ENCODE data around the gene TYROBP.
"Not testable (repeated sequence)": the region's sequence is repeated elsewhere in the genome, so short reads cannot be mapped to it uniquely, and the experiment has no call there.

Gene TYROBP

DNA sequence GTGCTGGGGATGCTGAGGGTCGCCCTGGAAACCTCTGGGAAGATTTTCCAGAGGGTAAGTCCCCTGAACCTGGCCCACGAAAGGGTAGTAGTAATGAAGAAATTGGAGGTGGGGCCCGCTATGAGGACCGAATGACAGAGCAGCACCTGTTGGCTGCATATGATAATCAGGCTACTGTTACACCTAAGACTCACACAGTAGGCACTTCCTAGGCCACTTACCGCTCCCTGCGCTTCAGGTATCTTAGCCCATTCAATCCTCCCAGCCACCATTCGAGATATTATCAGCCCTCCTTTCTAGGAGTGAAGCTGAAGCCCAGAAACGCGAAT lies 23.7 kb upstream of the TYROBP start:
- DNase-seq (ENCODE audit: low read depth in 2 of 2) = no peak

DNA sequence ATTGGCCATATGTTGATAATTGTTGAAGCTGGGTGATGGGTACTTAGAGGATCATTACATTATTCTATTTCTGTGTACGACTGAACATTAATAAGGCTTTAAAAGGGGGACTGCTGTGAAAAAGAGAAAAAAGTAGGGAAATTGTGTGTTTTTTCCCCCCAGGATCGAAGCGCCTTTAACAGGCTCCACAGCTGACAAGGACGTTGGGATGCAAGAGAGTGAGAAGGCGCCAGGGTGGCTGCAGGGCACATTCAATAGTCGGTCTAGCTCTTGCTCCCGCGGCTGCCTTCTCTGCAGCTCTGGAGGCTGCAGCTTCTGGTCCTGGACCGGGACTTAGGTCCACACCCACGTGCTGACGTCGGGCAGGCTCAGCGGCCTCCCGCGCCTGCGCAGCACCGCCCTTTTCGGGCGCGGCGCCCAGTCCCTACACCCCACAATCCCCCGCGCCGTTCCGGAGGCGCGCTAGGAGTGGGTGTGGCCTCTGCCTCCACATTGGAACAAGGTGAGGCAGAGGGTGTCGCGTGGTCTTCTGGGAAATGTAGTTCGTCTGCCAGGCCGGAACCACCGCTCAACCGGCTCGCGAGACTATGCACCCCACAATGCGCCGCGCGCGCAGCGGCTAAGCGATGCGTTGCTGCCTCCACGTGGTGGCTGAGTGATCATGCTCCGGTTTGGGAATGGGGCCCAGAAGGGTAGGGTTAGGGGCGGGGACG lies 23.2 kb upstream of the TYROBP start:
- DNase-seq (ENCODE audit: low read depth in 2 of 2) = peak; percentile 98

DNA sequence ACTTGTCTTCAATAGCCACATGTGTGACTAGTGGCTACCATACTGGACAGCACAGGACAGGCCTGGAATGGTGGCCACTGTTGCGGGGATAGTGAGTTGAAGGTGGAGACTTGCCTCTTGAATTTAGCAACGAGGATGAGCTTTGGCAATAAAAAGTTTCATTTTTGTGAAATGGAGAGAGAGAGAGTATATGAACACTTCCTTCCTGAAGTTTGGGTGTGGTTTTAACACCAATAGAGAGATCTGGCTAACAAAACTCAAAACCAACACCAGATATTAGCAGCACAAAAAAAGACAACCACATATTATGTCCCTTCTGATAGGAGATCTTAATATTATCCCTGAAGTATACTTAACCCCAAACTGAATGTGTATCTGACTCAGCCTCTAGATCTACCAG lies 21.8 kb upstream of the TYROBP start:
- DNase-seq (ENCODE audit: low read depth in 2 of 2) = no peak

GRCh38 chr19:35928507-35928906 lies 20.4 kb upstream of the TYROBP start:
- DNase-seq (ENCODE audit: low read depth in 2 of 2) = no peak

- no peak for DNase-seq (ENCODE audit: low read depth in 2 of 2)
Measured at GRCh38 chr19:35925501-35925900, 17.4 kb upstream of the TYROBP start.

DNA sequence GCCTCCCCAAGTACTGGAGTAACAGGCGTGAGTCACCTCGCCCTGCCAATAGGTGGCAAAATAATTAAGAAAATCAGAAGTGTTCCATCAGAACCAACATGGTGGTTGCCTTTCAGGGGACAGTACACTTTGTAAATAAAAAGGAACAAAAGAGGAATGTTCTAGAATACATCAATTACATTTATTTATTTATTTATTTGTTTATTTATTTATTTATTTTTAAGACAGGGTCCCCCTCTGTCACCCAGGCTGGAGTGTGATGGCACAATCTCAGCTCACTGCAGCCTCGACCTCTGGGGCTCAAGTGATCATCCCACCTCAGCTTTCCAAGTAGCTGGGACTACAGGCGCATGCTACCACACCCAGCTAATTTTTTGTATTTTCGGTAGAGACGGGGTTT lies 12.9 kb upstream of the TYROBP start:
- no peak for DNase-seq (ENCODE audit: low read depth in 2 of 2)

- DNase-seq (ENCODE audit: low read depth in 2 of 2) = no peak
Measured at GRCh38 chr19:35919306-35919705, 11.2 kb upstream of the TYROBP start.

GRCh38 chr19:35915443-35915842 lies 7.3 kb upstream of the TYROBP start:
- DNase-seq (ENCODE audit: low read depth in 2 of 2) = no peak

DNA sequence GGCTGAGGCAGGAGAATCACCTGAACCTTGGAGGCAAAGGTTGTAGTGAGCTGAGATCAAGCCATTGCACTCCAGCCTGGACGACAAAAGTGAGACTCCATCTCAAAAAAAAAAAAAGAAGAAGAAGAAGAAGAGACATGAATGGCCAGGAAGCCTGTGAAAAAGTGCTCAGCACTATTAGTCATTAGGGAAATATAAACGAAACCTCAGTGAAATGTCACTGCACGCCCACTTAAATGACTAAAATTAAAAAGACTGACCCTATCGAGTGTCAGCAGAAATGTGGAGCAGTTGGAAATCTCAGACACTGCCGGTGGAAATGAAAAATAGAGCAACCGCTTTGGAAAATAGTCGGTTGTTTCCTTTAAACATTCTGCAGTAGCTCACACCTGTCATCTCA lies 5.5 kb upstream of the TYROBP start:
- DNase-seq (ENCODE audit: low read depth in 2 of 2) = no peak

DNA sequence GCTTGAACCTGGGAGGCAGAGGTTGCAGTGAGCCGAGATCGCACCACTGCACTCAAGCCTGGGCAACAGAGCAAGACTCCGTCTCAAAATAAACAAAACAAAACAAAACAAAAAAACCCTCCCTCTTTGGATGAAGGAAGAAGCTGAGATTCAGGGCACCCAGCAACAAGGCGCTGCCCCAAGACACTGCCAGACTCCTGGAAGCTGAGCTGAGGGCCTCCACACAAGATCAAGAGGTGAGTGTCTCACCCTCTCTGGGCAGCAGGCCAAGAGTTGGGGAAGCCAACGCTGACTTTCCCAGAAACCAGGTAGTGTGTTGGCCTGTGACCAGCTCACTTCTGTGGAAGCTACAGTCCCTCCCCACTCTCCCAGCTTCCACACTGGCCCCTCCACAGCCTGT lies 3.7 kb upstream of the TYROBP start:
- DNase-seq (ENCODE audit: low read depth in 2 of 2) = no peak

DNA sequence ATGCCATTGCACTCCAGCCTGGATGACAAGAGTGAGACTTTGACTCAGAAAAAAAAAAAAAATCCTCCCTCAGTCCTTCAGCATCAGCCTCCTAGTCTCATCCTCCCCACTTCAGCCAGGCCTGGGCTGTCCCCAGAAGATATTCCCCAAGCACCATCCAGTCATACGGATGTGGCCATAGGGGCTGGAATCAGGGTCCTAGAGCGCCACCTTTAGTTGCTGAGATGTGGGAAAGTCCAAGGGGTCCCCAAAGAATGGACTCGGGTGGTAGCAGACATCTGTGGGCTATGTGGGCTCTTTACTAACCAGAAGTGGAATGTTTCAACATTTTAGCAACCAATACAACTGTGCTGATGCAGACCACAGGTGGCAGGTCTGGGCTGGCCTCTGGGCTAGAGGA lies 3.1 kb upstream of the TYROBP start:
- no peak for DNase-seq (ENCODE audit: low read depth in 2 of 2)

DNA sequence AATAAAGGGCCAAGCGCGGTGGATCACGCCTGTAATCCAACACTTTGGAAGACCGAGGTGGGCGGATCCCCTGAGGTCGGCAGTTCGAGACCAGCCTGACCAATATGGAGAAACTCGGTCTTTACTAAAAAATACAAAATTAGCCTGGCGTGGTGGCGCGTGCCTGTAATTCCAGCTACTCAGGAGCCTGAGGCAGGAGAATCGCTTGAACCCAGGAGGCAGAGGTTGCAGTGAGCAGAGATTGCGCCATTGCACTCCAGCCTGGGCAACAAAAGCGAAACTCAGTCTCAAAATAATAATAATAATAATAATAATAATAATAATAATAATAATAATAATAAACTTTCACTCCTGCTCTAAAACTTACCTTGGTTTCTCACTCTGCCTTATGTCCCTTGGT lies 2.3 kb upstream of the TYROBP start:
- not testable (repeated sequence) for DNase-seq (ENCODE audit: low read depth in 2 of 2)

DNA sequence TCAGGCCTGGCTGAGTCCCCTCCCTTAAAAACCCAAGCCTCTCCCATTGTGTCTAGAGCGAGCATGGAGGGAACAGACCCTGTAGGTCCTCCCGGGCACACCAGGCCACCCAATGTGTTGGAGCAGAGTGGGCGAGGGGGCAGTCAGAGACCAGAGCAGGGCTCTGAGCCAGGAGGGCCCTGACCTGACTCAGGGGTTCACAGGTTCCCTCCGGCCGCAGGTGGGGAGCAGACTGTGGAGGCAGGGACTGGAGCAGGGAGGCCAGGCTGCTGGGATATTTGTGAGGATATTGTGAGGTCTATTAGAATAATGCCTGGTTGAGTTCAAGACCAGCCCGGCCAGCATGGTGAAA lies 1.6 kb upstream of the TYROBP start:
- no peak for DNase-seq (ENCODE audit: low read depth in 2 of 2)

GRCh38 chr19:35908973-35909683 lies 1.0 kb upstream of the TYROBP start:
- no peak for DNase-seq (ENCODE audit: low read depth in 2 of 2)

DNA sequence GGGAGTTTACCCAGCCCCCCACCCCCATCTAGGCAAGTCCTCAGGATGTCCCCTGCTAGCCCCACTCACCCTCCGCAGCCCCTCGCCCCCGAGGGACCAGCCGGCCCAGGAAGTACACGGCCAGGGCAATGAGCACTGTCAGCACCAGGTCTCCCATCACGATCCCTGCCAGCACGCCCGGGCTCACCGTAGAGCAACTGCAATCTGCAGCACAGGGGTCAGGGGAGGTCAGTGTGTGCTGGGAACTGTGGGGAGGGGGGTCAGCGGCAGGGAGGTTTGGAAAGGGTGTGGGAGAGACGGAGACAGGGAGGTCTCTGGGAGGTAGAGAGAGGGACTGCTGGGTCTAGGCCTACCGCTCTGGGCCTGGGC lies 734 bp downstream of the TYROBP start:
- DNase-seq (ENCODE audit: low read depth in 2 of 2) = no peak

DNA sequence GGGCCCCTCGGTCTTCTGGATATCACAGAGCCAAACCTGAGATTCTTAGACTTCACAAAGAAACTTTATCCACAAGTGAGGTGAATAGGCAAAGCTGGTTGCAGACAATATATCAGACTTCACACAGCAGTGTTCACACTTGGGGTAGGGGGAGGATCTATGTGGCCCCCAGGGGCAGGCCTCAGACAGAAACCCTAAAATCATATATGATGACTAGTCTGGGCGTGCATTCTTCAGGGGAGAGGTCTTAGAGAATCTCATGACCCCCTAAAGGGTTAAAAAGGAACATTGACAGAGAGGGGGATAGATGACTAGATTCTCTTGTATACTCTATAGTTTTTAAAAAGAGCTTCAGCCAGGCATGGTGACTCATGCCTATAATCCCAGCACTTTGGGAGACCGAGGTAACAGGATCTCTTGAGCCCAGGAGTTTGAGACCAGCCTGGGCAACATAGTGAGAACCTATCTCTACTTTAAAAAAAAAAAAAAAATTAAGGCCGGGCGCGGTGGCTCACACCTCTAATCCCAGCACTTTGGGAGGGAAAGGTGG lies 2.8 kb downstream of the TYROBP start:
- no peak for DNase-seq (ENCODE audit: low read depth in 2 of 2)

DNA sequence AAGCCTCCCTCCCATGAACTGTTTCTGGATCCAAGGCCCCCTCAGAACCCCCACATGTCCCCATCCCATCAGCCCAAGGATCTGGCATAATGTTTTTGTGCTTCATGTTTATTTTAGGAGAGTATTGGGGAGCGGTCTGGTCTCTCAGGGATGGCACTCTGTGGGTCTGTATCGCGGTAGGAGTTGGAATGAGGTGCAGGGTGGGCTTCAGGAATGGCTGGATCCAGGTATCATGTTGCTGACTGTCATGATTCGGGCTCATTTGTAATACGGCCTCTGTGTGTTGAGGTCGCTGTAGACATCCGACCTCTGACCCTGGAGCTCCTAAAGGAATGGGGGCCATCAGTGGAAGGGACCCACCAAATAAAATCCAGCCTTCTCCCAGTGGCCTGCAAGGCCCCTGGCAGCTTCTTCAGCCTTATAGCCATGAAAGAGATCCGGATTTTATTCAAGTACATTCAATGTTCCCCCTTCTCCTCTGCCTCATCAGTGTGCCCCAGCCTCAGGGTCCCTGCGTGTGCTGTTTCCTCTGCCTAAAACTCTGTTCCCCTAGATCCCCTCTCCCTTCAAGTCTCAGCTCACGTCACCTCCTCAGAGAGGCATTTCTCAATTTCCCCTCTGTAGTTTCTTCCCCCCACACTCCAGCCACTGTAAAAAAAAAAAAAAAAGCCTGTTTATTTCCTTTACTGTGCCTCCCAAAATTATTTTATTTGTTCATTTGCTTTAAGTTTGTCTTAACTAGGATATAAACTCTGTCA lies 3.6 kb downstream of the TYROBP start:
- no peak for DNase-seq (ENCODE audit: low read depth in 2 of 2)

DNA sequence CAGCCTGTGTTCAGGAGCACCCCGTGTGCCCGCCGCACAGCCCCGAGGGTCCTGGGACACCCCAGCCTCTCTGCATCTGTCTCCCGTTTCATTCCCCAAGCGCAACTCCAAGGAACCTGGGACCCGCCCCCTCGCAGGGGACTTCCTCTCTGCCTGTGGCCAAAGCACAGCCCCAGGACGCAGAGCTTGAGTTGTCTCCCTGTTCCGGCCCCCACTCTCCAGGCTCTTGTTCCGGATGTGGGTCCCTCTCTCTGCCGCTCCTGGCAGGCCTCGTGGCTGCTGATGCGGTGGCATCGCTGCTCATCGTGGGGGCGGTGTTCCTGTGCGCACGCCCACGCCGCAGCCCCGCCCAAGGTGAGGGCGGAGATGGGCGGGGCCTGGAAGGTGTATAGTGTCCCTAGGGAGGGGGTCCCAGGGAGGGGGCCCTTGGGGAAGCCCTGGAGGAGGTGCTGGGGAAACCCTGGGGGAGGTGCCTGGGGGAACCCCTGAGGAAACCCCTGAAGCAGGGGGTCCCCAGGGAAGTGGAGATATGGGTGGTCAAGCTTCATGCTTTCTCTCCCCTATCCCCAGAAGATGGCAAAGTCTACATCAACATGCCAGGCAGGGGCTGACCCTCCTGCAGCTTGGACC lies 4.4 kb downstream of the TYROBP start:
- peak; percentile 79 to 89 for DNase-seq (ENCODE audit: low read depth in 2 of 2)

GRCh38 chr19:35902870-35903475 lies 5.1 kb downstream of the TYROBP start:
- DNase-seq (ENCODE audit: low read depth in 2 of 2) = no peak

DNA sequence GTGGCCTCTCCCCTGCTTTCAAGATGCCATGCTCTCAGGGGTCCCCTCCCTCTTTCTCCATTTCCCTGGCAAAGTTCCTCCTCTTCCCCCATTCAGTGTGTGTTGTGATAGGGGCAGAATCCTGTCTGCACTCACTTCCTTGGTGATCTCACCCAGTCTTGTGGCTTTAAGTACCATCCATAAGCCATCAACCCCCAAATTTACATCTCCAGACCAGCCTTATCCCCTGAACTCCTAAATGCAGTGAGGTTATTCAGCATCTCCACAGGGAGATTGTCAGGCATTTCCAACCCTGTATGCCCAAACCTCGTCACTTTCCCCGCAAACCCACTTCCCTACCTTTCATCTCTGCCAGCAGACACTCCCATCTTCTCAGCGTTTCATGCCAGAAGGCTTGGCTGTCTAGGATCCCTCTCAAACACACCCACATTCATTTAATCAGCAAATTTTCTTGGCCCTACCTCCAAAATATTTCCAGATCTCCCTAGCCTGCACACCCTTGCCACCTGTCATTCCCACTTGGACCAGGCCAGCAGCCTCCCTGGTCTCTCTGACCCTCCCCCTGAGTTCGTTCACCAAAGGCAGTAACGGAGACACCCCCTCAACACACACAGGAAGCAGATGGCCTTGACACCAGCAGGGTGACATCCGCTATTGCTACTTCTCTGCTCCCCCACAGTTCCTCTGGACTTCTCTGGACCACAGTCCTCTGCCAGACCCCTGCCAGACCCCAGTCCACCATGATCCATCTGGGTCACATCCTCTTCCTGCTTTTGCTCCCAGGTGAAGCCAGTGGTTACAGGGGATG lies 6.0 kb downstream of the TYROBP start, which contains the start of gene HCST:
HCST (plus strand) TSS at position 676 of the 808 bp plus-strand sequence; CDS start at position 741, 65 bp downstream.
- DNase-seq (ENCODE audit: low read depth in 2 of 2) = no peak

- no peak for DNase-seq (ENCODE audit: low read depth in 2 of 2)
Measured at GRCh38 chr19:35901055-35901644, 6.9 kb downstream of the TYROBP start.
